Kidney epithelial cell (primary cell): Measurements from ENCODE around the gene EPS8L3. TPM values are rescaled to one million over a fixed set of nuclear protein-coding genes. Genes with fewer than 3 reads are reported as not detected.

Experiments
- DNase-seq: peaks from one replicate; pipeline ENCODE4 v3.0.0-alpha.2; 2010; ENCODE audit warnings: low read depth
- H3K27me3 ChIP-seq: 2 replicates; pipeline ENCODE4 v1.6.0; 2011; ENCODE audit warnings: low read length; ENCODE audit not compliant: control insufficient read depth, insufficient read depth
- H3K36me3 ChIP-seq: 2 replicates; pipeline ENCODE4 v1.5.1; 2011; ENCODE audit warnings: low read length; ENCODE audit not compliant: control insufficient read depth, insufficient read depth
- H3K4me3 ChIP-seq: 2 replicates; pipeline ENCODE4 v1.5.1; 2011; ENCODE audit warnings: low read depth, mild to moderate bottlenecking, control low read depth, low read length
- CTCF ChIP-seq: IDR thresholded peaks from 2 replicates; pipeline ENCODE4 v1.5.1; 2011; ENCODE audit warnings: mild to moderate bottlenecking, moderate library complexity, low read length, control low read depth, inconsistent platforms; ENCODE audit not compliant: insufficient read depth, poor library complexity, severe bottlenecking
- total RNA-seq: library from RNA; depleted of rRNA; stranded (reverse); fragments of >200 nt; gene quantifications from 2 replicates; pipeline ENCODE4 v1.2.3, GENCODE V29; 2015

EPS8L3 gene
- total RNA-seq, 1 donor from 2014 or later = 0.04 TPM

GRCh38 chr1:109721971-109722370, 41.8 kb downstream of the EPS8L3 start:
- Histone ChIP-seq H3K4me3 (no peak overlapping the region), H3K36me3 (no peaks in the 10 kb centered on the region), H3K27me3 (no peaks in the 10 kb centered on the region)
- no peak for DNase-seq
- no peak for TF ChIP-seq CTCF

GRCh38 chr1:109721042-109721441, 42.7 kb downstream of the EPS8L3 start:
- Histone ChIP-seq H3K4me3 (no peak overlapping the region), H3K27me3 (no peaks in the 10 kb centered on the region), H3K36me3 (no peaks in the 10 kb centered on the region)
- no peak for TF ChIP-seq CTCF
- DNase-seq = no peak

GRCh38 chr1:109719337-109719837, 44.3 kb downstream of the EPS8L3 start:
- TF ChIP-seq CTCF = no peak
- H3K4me3 ChIP-seq = no peak overlapping the region
- H3K27me3 ChIP-seq = no peaks in the 10 kb centered on the region
- no peak for DNase-seq
- H3K36me3 ChIP-seq = no peaks in the 10 kb centered on the region

GRCh38 chr1:109718495-109718894, 45.2 kb downstream of the EPS8L3 start:
- Histone ChIP-seq H3K4me3 (no peak overlapping the region), H3K27me3 (no peaks in the 10 kb centered on the region), H3K36me3 (no peaks in the 10 kb centered on the region)
- TF ChIP-seq CTCF = peak; percentile 5
- no peak for DNase-seq

GRCh38 chr1:109717729-109718128, 46.0 kb downstream of the EPS8L3 start:
- DNase-seq = no peak
- no peak for TF ChIP-seq CTCF
- Histone ChIP-seq H3K27me3 (no peaks in the 10 kb centered on the region), H3K4me3 (no peak overlapping the region), H3K36me3 (no peaks in the 10 kb centered on the region)

- H3K27me3 ChIP-seq = peaks cover 3% of the 10 kb centered on the region
- H3K4me3 ChIP-seq = no peak overlapping the region
- no peaks in the 10 kb centered on the region for H3K36me3 ChIP-seq
- no peak for DNase-seq
- no peak for TF ChIP-seq CTCF
Observed at GRCh38 chr1:109716570-109717090, 47.1 kb downstream of the EPS8L3 start.
